Lung (tissue), 12 donors: Measurements from ENCODE around the gene SLC38A9. TPM values are rescaled to one million over a fixed set of nuclear protein-coding genes. Genes with fewer than 3 reads are reported as not detected.
"Not testable (repeated sequence)": the region's sequence is repeated elsewhere in the genome, so short reads cannot be mapped to it uniquely, and the experiment has no call there.

ENCODE experiments used
- ATAC-seq: fragments of 200-7000 bp; cut with Tn5 transposase; one replicate; pipeline ENCODE4 v1.9.1; 2020; ENCODE audit warnings: moderate number of reproducible peaks; ENCODE audit not compliant: insufficient read depth, low FRiP score
- DNase-seq, 3 donors: peaks; one replicate each; pipeline ENCODE4 v3.0.0-alpha.2; 2013 to 2017
- H3K27ac ChIP-seq, 2 donors: one replicate each; pipeline ENCODE4 v1.5.1; 2013; ENCODE audit warnings: mild to moderate bottlenecking in 2 of 2, moderate library complexity in 2 of 2, control low read depth in 1 of 2, inconsistent platforms in 1 of 2, low read depth in 1 of 2, low read length in 1 of 2
- H3K27me3 ChIP-seq, 3 donors: one replicate each; pipeline ENCODE4 v1.5.1; 2013; ENCODE audit warnings: low read length in 2 of 3; ENCODE audit not compliant: control insufficient read depth in 3 of 3, insufficient read depth in 3 of 3
- H3K36me3 ChIP-seq, 4 donors: one replicate each; pipeline ENCODE4 v1.5.1; 2013; ENCODE audit warnings: low read length in 4 of 4, mild to moderate bottlenecking in 1 of 4, moderate library complexity in 1 of 4; ENCODE audit not compliant: control insufficient read depth in 4 of 4, insufficient read depth in 4 of 4
- H3K4me1 ChIP-seq, 5 donors: one replicate each; pipeline ENCODE4 v1.5.1; 2013; ENCODE audit warnings: low read length in 5 of 5, mild to moderate bottlenecking in 2 of 5, moderate library complexity in 1 of 5; ENCODE audit not compliant: control insufficient read depth in 5 of 5, insufficient read depth in 5 of 5
- H3K4me3 ChIP-seq: one replicate; pipeline ENCODE4 v1.5.1; 2013; ENCODE audit warnings: mild to moderate bottlenecking, control low read depth, moderate library complexity
- H3K9ac ChIP-seq, 2 donors: one replicate each; pipeline ENCODE4 v1.5.1; 2013; ENCODE audit warnings: low read length in 2 of 2, control low read depth in 1 of 2; ENCODE audit not compliant: insufficient read depth in 1 of 2
- H3K9me3 ChIP-seq, 4 donors: one replicate each; pipeline ENCODE4 v1.5.1; 2013; ENCODE audit warnings: low read length in 3 of 4, mild to moderate bottlenecking in 1 of 4, moderate library complexity in 1 of 4; ENCODE audit not compliant: control insufficient read depth in 4 of 4, insufficient read depth in 3 of 4
- WGBS, 2 donors: extraction: QIAGEN DNeasy Blood & Tissue Kit; methylation state at CpG; one replicate each; pipeline ENCODE4 v1.1.7; 2013; 5-methylcytosine and 5-hydroxymethylcytosine counted together
- polyA plus RNA-seq, 2 donors: library from polyadenylated mRNA; stranded (reverse); fragments of 200-250 nt; gene quantifications; one replicate each; pipeline ENCODE4 v1.2.1, GENCODE V29; 2013
- total RNA-seq, 2 donors: library from RNA; depleted of rRNA in 1 of 2; stranded (reverse); fragments of >200 nt in 1 of 2; gene quantifications; one replicate each; pipeline ENCODE4 v1.2.1, GENCODE V29; 2014 to 2021
- TF ChIP-seq, protein P1 (sequence below): IDR thresholded peaks from 2 replicates; pipeline ENCODE4 v1.5.1; 2012; ENCODE audit warnings: mild to moderate bottlenecking; ENCODE audit errors: control extremely low read depth, extremely low read depth
- donor health status: control.
- donor health status: control.
- donor health status: Bipolar disorder and iron deficiency.
- donor health status: healthy.
- donor health status: DM: yes; HTN: yes; CAD: no.

SLC38A9 gene
- total and polyA plus RNA-seq, 4 donors: 8.5 to 64.2 (median 14.5) TPM

DNA sequence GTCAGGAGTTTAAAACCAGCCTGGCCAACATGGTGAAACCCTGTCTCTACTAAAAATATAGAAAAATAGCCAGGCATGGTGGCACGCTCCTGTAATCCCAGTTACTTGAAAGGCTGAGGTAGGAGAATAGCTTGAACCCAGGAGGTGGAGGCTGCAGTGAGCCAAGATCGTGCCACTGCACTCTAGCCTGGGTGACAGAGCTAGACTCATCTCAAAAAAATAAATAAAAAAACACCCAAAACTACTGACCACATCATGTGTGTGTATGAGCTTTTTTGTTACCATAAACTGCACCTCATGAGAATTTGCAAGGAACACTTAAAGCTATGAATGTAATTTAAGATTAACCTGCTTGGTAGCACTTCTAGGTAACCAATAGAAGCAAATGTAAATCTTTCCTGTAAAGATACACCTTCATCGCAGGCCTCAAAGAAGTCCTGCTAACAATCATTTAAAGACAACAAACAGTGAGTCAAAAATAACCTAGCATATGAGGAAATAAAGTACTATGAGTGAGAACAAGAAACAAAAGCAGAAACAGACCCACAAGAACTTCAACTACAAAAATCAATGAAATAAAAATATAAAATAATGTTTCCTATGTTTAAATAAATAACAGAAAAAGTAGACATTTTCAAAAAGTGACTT is 13.0 kb downstream of the SLC38A9 start:
- H3K4me1 ChIP-seq: peaks cover 0 to 6% (median 0%) of the 10 kb centered on the region in 5 donors
- H3K27ac ChIP-seq: no peak overlapping the region
- no peak overlapping the region for H3K4me3 ChIP-seq
- no peaks in the 10 kb centered on the region for H3K9me3 ChIP-seq
- no peaks in the 10 kb centered on the region for H3K27me3 ChIP-seq
- peaks cover 0 to 3% (median 0%) of the 10 kb centered on the region in 4 donors for H3K36me3 ChIP-seq
- DNase-seq: no peak
- TF ChIP-seq, protein P1, sequence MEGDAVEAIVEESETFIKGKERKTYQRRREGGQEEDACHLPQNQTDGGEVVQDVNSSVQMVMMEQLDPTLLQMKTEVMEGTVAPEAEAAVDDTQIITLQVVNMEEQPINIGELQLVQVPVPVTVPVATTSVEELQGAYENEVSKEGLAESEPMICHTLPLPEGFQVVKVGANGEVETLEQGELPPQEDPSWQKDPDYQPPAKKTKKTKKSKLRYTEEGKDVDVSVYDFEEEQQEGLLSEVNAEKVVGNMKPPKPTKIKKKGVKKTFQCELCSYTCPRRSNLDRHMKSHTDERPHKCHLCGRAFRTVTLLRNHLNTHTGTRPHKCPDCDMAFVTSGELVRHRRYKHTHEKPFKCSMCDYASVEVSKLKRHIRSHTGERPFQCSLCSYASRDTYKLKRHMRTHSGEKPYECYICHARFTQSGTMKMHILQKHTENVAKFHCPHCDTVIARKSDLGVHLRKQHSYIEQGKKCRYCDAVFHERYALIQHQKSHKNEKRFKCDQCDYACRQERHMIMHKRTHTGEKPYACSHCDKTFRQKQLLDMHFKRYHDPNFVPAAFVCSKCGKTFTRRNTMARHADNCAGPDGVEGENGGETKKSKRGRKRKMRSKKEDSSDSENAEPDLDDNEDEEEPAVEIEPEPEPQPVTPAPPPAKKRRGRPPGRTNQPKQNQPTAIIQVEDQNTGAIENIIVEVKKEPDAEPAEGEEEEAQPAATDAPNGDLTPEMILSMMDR: no peak
- 87 to 91% methylated on average over 3 of the region's 3 CpGs for WGBS, 2 donors
- no peak for ATAC-seq
- H3K9ac ChIP-seq: no peak overlapping the region

DNA sequence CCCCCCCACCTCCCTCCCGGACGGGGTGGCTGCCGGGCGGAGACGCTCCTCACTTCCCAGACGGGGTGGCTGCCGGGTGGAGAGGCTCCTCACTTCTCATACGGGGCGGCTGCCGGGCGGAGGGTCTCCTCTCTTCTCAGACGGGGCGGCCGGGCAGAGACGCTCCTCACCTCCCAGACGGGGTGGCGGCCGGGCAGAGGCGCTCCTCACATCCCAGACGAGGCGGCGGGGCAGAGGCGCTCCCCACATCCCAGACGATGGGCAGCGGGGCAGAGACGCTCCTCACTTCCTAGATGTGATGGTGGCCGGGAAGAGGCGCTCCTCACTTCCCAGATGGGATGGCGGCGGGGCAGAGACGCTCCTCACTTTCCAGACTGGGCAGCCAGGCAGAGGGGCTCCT is 15.4 kb downstream of the SLC38A9 start:
- 96 to 97% methylated on average over 7 to 29 of the region's 31 CpGs for WGBS, 2 donors
- ATAC-seq, H3K36me3 ChIP-seq, H3K9ac ChIP-seq, H3K27ac ChIP-seq, DNase-seq, H3K27me3 ChIP-seq, H3K4me3 ChIP-seq, H3K9me3 ChIP-seq: not testable (repeated sequence)
- peaks cover 0 to 13% (median 2%) of the 10 kb centered on the region in 5 donors for H3K4me1 ChIP-seq

DNA sequence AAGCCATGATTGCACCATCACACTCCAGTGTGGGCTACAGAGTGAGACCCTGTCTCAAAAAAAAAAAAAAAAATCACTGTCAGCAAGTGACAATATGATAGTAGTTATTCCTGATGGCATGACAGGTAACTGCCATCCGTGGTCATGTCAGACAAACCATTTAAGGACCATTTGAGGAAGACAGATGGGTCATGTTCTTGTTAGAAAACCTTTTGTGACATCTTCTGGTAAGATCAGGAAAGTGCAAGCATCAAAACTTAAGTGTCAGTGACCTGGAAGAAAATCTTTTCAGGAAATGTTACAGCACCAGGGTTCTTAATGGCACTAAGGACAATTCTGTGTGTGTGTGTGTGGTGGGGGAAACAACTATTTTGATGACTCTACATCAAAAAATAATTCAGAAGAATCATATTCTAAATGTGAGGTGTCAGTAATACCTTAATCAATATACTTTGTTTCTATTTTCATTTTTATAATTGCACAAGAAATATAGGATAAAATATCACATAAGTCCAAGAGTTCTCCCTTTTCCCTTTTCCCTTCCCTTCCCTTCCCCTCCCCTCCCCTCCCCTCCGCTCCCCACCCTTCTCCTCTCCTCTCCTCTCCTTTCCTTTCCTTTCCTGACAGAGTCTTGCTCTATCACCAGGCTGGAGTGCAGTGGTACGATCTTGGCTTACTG is 17.8 kb downstream of the SLC38A9 start:
- Histone ChIP-seq H3K4me1 (peaks cover 0 to 24% (median 10%) of the 10 kb centered on the region in 5 donors), H3K36me3 (peaks cover 0 to 2% (median 0%) of the 10 kb centered on the region in 4 donors), H3K9me3 (no peaks in the 10 kb centered on the region), H3K9ac (no peak overlapping the region), H3K27me3 (no peaks in the 10 kb centered on the region), H3K27ac (no peak overlapping the region), H3K4me3 (no peak overlapping the region)
- ATAC-seq (no peak), DNase-seq (peak in 2 of 3 donors; percentile 37 to 50)
- TF ChIP-seq, protein P1: no peak
- 73 to 81% methylated on average over 3 of the region's 3 CpGs for WGBS, 2 donors

DNA sequence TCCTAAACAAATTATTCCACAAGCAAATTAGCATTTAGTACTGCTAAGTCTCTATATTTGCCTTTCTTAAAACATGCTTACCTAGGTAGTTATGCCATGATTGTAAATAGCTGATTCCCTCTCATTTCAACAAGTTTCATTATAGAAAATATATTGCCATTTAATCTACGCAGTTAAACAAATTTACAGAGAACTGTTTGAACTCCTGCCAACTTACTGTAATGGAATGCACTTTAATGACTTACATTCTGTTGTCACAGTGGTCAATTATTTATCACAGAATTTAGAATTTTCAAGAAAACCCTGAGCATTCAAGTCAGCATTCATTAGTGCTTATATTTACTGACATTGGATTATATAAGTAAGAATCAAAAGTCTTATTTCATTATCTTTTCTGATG is 19.6 kb downstream of the SLC38A9 start:
- no peak overlapping the region for H3K27ac ChIP-seq
- H3K4me3 ChIP-seq: no peak overlapping the region
- peaks cover 0 to 24% (median 10%) of the 10 kb centered on the region in 5 donors for H3K4me1 ChIP-seq
- 59 to 77% methylated on average over 1 of the region's 1 CpG for WGBS, 2 donors
- TF ChIP-seq, protein P1: no peak
- no peaks in the 10 kb centered on the region for H3K9me3 ChIP-seq
- H3K36me3 ChIP-seq: peaks cover 0 to 2% (median 0%) of the 10 kb centered on the region in 4 donors
- peak in 2 of 3 donors; percentile 31 to 53 for DNase-seq
- ATAC-seq: no peak
- no peak overlapping the region for H3K9ac ChIP-seq
- H3K27me3 ChIP-seq: no peaks in the 10 kb centered on the region
